HG03378 (cell line): ENCODE results near the gene CENPT.
"Not testable (repeated sequence)": the region's sequence is repeated elsewhere in the genome, so short reads cannot be mapped to it uniquely, and the experiment has no call there.

Experiments
- ATAC-seq: cut with Tn5 transposase; IDR thresholded peaks from one replicate; pipeline ENCODE4 v1.9.1; 2021; ENCODE audit warnings: mild to moderate bottlenecking, moderate library complexity; ENCODE audit not compliant: unreplicated experiment

Gene CENPT

DNA sequence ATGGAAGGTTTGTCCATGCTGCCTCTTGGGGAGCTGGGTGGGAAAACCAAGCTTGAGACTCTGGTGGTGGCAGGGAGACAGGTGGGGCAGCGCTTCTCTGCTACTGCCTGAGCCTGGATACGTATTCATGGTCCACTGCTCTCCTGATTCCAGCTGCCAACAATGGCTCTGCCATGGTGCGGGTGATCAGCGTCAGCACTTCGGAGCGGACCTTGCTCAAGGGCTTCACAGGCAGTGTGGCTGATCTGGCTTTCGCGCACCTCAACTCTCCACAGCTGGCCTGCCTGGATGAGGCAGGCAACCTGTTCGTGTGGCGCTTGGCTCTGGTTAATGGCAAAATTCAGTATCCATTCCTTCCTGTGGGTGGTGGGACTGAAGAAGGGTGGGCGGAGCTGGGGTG, 29.6 kb upstream of the CENPT start:
- no peak for ATAC-seq

DNA sequence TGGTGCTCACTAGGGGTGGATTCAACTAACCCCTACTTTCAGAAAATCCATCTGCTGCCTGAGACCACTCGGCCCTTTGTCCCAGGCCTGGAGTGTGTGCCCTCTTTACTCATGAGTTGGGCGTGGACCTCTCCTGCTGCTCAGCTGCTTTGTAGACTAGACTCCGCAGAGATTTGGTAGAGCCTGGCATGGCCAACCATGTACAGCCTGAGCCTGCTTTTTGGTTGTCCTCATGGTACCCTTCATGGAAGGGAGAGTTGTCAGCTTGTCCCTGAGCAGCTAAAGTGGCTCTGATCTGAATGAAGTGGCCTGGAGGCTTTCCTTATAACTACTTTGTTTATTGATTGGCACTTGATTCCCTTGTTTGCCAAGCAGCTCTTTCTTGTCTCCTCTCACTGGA, 26.9 kb upstream of the CENPT start:
- ATAC-seq, result no peak

DNA sequence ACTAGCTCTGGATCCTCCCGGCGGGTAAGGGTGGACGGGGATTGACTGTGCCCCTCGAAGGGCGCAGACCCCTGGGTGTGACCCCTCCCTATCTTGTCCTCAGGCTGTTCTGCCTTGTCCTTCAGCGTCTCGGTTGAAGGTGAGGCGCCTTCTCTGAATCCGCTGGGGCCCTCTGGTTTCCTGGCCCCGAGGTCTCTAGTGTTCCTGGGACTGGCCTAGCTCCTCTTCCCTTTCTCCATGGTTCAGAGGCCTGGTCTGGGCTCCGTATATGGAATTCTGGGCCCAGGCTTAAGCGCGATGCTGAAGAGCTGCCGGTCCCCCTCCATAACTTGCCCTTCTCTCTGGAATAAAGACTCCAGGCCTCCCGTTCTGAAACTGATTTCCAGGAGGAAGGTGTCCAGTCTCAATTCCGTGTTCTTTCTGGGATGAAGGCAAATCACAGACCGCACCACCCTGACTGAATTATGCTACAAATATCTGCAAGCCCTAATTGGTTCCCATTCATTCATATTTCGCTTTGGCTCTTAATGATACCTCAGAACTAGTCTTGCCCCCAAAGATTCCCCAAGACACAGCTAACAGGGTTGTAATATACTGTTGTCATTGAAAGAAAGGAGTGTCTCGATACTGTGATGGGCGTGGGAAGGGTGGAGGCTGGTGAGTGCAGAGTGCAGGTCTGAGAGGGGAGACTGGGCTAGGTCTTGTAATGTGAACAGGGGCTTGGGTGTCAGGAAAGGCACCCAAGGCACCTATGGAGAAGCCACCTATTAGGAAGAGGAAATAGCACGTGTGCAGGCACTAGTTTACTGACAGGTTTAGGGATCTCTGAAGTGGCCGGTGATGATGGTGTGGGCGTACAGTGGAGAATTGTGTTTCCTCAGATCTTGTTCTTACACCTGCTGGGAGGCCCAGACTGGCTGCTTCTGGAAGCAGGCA, 26.2 kb upstream of the CENPT start:
- no peak for ATAC-seq

DNA sequence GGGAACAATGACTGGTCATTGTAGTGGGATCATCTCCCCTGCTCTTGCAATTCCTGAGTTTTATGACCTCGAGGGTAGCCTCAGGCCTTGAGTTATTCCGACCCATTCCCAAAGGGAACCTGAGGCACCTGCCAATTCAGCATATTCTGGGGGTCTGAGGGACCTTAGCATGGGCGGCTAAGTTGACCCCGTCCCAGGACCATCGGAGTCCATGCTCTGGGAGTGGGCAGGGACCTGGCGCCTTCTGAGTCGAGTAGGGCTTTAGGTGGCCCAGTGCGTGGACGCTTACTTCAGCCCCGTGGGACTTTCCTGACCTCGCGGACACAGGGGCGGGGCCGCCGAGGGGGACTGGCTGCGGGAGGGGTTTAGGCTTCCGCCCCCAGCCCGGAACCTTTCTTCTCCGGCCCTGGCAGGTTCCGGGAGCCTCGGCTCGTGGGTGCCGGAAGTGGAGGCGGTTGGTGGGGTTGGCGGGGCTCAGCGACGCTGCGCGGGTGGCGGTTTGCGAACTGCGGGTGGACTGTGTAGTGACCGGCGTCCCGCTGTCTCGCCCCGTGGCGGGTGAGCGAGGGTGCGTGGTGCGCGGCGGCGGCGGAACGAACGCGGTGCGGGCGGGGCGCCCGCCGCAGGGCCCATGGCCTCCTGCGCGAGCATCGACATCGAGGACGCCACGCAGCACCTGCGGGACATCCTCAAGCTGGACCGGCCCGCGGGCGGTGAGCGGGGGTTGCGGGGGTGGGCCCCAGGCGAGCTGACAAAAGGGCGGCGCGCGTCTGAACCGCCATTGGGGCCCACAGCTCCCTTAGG, 25.3 kb upstream of the CENPT start, which contains the start of gene EDC4:
EDC4 (plus strand) TSS at position 422 of the 804 bp plus-strand sequence; CDS start at position 632, 210 bp downstream.
- ATAC-seq, result peak; percentile 49

DNA sequence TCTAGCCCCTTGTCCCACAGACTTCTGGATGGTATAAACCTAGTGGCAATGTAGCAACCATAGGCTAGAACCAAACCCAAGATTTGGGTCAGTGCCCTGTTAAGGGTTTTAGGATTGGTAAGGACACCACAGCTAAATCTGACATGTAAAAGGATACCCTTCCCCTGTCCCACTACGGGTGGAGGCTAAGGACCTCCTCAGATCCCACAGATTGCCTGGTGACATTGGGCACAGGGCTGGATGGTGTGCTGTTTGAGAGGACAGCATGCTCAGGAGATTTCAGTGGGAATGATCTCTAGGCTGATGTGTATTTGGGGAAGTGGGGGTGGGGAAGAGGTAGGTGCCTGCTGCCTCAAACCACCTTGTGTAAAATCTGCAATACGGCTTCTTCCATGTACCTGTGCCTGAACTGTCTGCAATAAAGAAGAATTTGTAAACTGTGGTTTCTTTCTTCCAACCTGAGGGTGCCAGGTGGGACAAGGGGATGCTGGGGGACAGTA, 24.7 kb upstream of the CENPT start:
- no peak for ATAC-seq

DNA sequence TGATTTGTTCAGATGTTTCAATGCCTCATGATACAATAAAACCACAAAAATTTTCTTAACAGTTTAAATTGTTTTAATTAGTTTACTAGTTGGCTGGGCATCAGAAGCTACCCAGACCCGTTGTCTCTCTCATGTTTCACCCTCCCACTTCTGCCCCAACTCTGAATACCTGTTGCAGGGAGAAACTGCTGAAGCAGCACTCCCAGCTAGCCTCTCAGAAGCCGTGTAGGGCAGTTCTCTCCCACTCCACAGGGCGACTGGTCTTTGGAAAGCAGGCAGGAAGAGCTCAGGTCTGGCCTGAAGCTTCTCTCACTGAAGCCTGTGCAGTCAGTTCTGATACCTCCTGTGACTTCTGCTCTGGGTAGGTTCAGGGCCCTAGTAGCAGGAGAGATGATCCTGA, 23.8 kb upstream of the CENPT start:
- ATAC-seq, result no peak

DNA sequence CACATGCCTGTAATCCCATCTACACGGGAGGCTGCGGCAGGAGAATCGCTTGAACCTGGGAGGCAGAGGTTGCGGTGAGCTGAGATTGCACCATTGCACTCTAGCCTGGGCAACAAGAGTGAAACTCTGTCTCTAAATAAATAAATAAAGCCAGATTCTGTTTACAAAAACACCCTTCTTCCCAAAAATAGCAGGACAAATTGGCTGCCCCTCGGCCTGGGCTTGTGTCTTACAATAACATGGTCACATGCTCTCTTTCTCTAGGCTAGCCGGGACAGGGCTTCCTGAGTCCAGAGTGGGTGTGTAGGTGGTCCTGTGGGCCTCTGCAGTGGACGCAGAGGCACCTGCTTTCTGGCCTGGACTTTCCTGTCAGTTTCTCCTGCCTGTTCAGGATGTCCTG, 22.2 kb upstream of the CENPT start:
- ATAC-seq, result no peak

DNA sequence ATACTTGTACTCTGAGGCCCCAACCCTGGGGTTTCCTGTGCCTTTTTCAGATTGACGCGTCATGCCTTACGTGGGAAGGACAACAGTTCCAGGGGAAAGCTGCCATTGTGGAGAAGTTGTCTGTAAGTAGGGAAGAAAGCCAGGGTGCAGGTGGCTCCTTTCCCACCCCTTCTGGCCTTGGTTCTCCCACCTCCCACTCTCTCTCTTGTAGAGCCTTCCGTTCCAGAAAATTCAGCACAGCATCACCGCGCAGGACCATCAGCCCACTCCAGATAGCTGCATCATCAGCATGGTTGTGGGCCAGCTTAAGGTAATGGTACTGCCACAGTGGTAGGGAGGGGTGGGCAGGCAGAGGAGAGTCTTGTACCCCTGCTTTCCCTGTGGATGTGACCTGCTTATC, 20.8 kb upstream of the CENPT start:
- ATAC-seq, result no peak

DNA sequence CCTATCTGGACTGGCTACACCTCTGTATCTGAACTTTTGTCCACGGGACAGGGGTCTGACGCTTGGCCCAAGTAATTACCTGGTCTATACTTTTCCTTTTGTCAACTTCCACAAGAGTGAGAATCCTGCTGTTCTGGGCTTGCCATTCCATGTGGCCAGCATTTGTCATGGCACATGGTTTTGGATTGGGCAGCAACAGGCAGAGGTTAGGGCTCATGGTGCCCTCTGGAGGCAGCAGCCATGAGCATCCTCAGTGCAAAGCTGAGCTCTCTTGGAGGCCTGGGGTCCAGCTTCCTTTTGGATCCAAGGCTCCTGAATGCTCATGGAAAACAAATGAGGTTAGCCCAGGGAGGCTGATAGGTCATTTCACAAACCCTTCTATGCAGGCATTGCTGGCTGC, 17.8 kb upstream of the CENPT start:
- ATAC-seq, result no peak

DNA sequence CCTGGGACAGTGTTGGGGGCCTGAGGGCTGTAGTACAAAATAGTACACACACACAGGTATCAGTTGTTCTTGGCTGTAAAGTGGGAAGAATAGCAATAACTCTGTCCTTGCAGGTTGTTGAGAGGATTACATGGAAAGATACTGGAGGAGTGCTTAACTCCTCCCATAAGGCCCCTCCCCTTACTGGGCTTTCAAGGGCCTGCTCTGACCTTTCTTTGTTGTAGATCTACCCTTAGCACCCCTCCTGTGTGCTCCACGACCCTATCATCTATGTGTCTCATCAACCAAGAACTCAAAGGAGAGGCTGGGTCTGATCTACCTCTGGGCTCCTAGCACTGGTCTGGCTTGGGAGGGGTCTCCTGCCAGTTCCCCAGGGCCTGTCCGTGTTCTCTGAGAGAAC, 17.1 kb upstream of the CENPT start:
- ATAC-seq, result no peak

DNA sequence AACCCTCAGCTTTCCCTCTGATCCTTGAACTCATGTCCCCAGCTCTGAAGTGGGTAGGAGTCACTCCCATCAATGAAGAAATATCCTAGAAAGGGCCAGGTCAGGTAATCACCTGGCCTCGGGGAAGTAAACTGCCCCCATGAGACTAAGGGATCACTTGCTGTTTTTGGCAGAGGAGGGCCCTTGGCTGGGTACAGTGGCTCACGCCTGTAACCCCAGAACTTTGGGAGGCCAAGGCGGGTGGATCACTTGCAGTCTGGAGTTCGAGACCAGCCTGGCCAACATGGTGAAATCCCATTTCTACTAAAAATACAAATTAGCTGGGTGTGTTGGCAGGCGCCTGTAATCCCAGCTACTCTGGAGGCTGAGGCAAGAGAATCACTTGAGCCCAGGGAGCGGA, 16.6 kb upstream of the CENPT start:
- not testable (repeated sequence) for ATAC-seq

DNA sequence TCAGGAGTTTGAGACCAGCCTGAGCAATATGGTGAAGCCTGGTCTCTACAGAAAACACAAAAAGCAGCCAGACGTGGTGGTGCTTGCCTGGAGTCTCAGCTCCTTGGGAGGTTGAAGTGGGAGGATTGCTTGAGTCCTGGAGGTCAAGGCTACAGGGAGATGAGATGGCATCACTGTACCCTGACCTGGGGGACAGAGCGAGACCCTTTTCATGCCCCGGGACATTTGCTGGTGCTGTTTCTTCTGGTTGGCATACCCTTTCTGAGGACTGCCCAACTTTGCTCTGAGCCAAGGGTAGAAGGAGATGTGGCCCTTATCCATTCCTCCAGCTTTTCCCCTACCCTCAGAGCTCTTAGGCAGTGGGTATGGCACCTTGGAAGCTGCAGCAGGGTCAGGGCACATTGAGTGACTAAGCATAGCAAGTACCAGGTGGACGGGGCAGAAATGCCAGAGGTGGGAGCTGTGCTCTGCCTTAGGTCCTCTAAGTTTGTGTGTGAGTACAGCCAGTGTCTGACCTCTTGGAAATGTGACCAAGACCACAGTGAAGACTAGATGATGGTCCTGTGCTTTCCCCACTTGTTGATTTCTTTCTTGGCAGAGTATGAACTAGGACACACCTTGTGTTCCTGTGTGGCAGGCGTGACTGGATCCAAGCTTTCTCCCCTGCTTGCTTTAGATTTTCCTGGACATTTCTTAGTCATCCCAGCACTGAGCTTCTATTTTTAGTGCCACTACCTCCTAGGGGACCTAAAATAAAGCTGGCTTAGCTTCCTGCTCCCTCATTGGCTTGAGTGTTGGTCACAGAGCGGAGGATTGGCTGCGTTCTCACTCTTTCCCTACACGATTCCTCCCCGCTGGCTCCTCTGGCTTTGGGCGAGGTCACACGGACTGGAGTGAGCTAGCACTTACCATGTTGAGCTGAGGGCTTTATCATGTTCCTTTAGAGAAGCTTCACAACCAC, 15.4 kb upstream of the CENPT start:
- ATAC-seq, result no peak

DNA sequence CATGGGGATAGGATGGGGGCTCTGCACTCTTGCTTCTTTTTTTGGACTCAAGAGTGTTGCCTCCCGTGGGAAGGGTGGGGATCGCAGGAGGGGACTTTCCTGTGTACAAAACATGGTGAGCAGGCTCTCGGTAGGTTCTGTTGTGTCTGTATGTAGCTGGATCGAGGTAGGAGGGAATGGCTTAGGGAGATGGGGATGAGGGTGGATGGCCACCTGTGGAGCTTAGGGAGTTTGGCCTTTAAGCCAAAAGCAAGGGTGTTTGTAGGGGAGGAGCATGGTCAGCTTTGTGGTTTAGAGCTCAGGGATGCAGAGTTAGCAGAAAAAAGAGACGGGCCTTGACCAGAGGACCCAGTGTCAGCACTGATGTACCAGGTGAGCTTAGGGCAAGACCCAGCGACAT, 14.4 kb upstream of the CENPT start:
- ATAC-seq, result no peak

DNA sequence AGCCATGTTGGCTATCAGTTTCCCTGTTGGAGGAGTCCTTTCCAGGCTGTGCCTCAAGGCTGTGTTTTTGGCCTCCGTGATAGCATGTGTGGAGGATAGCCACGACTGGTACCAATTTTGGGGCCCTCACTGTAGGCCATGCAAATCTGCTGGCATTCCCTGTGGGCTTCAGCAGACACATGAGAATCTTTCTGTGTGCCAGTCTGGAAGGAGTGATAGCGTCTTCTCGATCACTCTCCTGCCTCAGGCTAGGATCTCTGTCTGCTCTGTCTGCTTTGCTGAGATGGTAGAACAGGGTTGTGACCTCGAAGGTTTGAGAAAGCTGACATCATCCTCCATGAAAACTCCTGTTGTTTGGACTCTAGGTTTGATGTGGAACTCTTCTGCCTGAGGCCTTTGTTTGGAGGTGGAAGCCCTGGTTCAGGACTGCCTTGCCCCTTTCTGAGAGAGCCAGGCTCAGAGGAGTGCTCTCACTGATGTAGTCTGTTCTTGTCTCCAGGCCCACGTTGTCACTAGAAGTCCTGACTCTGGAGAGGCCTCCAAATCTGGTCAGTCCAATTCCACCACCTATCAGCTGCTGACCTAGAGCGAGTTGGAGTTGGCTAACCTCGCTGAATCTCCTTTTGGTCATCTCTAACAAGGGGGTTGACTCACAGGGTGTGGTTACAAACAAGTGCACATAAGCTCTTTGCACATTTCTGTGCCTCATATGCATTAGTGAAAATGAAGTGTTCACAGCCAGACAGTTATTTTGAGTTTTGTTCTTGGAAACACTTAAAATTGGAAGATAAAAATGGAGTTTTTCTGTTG, 13.3 kb upstream of the CENPT start:
- ATAC-seq, result no peak

DNA sequence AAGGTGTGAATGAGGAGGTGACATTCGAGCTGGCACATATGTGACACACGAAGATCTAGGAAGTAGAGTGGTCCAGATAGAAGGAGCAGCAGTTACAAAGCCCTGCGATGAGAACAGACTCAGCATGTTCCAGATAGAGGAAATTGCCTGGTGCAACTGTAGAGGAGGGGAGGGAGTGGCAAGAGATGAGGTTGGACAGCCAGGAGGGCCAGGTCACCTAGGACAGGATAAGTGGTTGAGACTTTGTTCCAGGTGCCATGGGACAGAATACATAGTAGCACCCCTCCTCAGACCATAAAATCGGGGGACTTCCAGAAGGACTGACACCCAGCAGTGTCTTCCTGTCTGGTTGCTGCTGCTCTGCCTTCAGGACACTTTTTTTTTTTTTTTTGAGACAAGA, 11.0 kb upstream of the CENPT start:
- no peak for ATAC-seq

DNA sequence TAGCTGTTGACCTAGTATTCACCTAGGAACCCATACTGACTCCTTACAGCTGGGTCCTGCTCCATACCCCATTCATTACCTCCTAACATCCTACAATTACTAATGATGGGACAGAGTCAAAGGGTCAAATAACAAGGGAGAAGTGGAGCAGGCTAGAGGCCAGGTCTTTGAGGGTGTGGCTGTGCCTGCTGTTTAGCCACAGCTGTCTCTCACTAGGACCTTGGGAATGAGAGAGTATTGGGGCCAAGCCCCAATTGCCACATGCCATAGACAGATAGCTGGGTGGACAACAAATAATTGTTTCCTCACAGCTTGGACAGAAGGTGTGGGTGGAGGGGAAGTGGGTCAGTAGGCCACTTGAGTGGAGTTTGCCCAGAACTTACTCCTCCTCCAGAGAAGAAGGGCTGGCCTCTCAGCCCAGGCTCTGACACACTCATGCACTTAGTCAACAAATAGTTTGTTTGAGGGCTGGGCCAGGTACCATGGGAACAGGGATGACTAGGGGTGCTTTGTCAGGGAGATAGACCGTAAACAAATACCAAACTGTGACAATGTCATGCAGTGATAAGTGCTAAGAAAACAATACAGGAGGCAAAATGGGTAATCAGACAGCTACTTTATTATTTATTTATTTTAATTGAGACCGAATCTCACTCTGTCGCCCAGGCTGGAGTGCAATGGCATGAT, 10.2 kb upstream of the CENPT start:
- no peak for ATAC-seq

DNA sequence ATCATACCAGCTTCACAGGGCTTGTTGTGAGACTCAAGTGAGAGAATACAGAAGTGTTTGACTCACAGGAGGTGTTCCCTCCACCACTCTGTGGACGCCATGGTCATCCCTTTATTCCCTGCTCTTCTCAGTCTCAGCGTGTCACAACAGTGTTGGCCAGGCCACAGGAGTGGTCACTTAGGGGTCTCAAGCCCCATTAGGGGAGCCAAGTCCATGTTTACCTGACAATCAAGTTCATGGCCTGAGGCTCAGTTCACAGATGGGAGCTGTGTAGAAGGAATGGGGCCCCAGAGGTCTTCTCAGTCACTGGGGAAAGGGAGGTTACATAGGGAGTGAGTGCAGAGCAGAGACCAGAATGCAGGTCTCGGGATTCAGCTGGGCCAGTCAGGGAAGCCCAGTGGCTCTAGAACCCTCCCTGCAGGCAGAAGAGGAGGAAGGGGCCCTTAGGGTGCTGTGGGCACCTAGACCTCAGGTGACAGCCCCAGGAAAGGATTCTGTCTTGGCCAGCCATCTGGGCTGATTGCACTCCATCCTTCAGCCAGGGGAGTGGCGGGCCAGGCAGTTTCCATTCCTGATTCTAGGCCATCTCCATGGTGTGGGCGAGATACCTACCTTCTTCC, 9.5 kb upstream of the CENPT start:
- ATAC-seq, result no peak

DNA sequence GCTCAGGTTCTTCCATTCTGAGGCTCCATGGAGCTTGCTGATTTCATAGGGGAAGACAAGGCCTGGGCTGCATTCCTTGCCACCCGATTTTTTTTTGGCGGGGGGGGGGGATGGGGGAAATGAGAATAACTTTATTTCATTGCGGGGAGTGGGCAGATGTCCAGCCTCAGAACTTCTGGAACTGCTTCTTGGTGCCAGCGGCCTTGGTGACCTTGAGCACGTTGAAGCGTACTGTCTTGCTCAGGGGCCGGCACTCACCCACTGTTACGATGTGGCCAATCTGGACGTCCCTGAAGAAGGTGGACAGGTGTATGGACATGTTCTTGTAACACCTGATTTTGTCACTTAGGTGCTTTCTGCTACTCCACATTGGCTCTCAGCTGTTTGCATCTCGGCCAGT, 8.3 kb upstream of the CENPT start:
- no peak for ATAC-seq

DNA sequence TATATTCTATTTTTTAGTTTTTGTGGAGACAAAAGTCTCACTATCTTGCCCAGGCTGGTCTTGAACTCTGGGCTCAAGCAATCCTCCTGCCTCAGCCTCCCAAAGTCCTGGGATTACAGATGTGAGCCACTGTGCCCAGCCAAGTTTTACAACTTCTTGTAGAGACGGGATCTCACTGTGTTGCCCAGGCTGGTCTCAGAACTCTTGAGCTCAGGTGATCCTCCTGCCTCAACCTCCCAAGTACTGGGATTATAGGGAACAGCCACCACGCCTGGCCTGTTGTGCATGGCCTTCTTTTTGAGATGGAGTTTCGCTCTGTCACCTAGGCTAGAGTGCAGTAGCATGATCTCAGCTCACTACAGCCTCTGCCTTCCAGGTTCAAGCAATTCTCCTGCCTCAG, 6.2 kb upstream of the CENPT start:
- no peak for ATAC-seq
